HepG2 (cell line): ENCODE data around the gene LRTM2. TPM values are rescaled to one million over a fixed set of nuclear protein-coding genes. Genes with fewer than 3 reads are reported as not detected.

ENCODE experiments used
- ATF3 ChIP-seq: sonication (generic); formaldehyde crosslinking; IDR thresholded peaks from 2 replicates; pipeline ENCODE4 v1.4.0; 2020; ENCODE audit warnings: missing genetic modification reagents
- EED ChIP-seq: sonication (generic); formaldehyde crosslinking; IDR thresholded peaks from 2 replicates; pipeline ENCODE4 v1.5.0; 2020; ENCODE audit warnings: mild to moderate bottlenecking, missing genetic modification reagents
- FOXA3 ChIP-seq: IDR thresholded peaks from 2 replicates; pipeline ENCODE4 v1.6.1; 2016; ENCODE audit warnings: missing genetic modification reagents, missing compliant biosample characterization
- GATAD2A ChIP-seq: IDR thresholded peaks from 2 replicates; pipeline ENCODE4 v1.6.1; 2016
- KIAA2018 ChIP-seq: sonication (generic); formaldehyde crosslinking; IDR thresholded peaks from 2 replicates; pipeline ENCODE4 v1.5.0; 2020; ENCODE audit warnings: mild to moderate bottlenecking, missing genetic modification reagents, borderline replicate concordance
- MIER3 ChIP-seq: IDR thresholded peaks from 2 replicates; pipeline ENCODE4 v1.6.1; 2016; ENCODE audit warnings: missing compliant biosample characterization, borderline replicate concordance
- NFAT5 ChIP-seq: sonication (generic); formaldehyde crosslinking; IDR thresholded peaks from 2 replicates; pipeline ENCODE4 v1.4.0; 2020; ENCODE audit warnings: missing genetic modification reagents
- NFYC ChIP-seq: IDR thresholded peaks from 2 replicates; pipeline ENCODE4 v1.6.1; 2016; ENCODE audit warnings: missing genetic modification reagents, missing compliant biosample characterization
- PHB2 ChIP-seq: fragments of 450-650 bp; IDR thresholded peaks from 2 replicates; pipeline ENCODE4 v1.6.1; 2018; ENCODE audit not compliant: partially characterized antibody
- POGZ ChIP-seq: sonication (generic); formaldehyde crosslinking; IDR thresholded peaks from 2 replicates; pipeline ENCODE4 v1.4.0; 2020; ENCODE audit warnings: mild to moderate bottlenecking, missing genetic modification reagents
- U2AF1 ChIP-seq: fragments of 200-400 bp; formaldehyde crosslinking; optimal IDR thresholded peaks from 2 replicates; pipeline ENCODE3; 2017; ENCODE audit warnings: mild to moderate bottlenecking, low read depth, low read length
- ZNF234 ChIP-seq: sonication (generic); formaldehyde crosslinking; conservative IDR thresholded peaks from 2 replicates; pipeline ENCODE4 v1.5.1; 2020; ENCODE audit warnings: mild to moderate bottlenecking, missing genetic modification reagents
- ZNF589 ChIP-seq: sonication (generic); formaldehyde crosslinking; conservative IDR thresholded peaks from 2 replicates; pipeline ENCODE4 v1.8.0; 2022; ENCODE audit warnings: mild to moderate bottlenecking, moderate library complexity, missing genetic modification reagents
- ZNF615 ChIP-seq: sonication (generic); formaldehyde crosslinking; IDR thresholded peaks from 2 replicates; pipeline ENCODE4 v1.5.0; 2020; ENCODE audit warnings: mild to moderate bottlenecking, missing genetic modification reagents, borderline replicate concordance
- polyA plus RNA-seq, 8 experiments: library from polyadenylated mRNA; depleted of rRNA in 3 of 8; stranded (reverse) in 7 of 8; unstranded in 1 of 8; fragments of >200 nt; fragmentation: Illumina TruSeq in 4 of 8; extraction: Trizol in 4 of 8; gene quantifications; 2 replicates each; pipeline versions ENCODE4 v1.2.1 to v1.2.3, GENCODE V29; 2011 to 2016; ENCODE audit warnings: low read depth in 4 of 8, missing spikeins in 1 of 8, mixed read lengths in 1 of 8; ENCODE audit not compliant: insufficient read depth in 1 of 8
- total RNA-seq, 5 experiments: library from RNA; depleted of rRNA; stranded (reverse); fragments of >200 nt; fragmentation: Illumina TruSeq; extraction: Trizol; gene quantifications; 2 replicates each; pipeline ENCODE4 v1.2.3, GENCODE V29; 2016; ENCODE audit warnings: low read depth in 1 of 5

LRTM2 gene
- total and polyA plus RNA-seq, 2 of the 13 experiments (the other 11 are each of a cell fraction or from before 2014, with no cell fraction given), result 0.09 TPM; not detected in 1

GRCh38 chr12:1815814-1816729 lies 4.3 kb upstream of the LRTM2 start (continued):
- no peak for TF ChIP-seq MIER3 (CRISPR knock-in tag)
- no peak for TF ChIP-seq U2AF1
- no peak for TF ChIP-seq ZNF234 (CRISPR knock-in tag)
- TF ChIP-seq ZNF615 (CRISPR knock-in tag), result no peak
- TF ChIP-seq KIAA2018 (CRISPR knock-in tag), result no peak
- no peak for TF ChIP-seq PHB2
- TF ChIP-seq FOXA3 (CRISPR knock-in tag), result peak; percentile 43; the same call in 1 of the 2 replicates
- TF ChIP-seq NFAT5 (CRISPR knock-in tag), result no peak
- TF ChIP-seq NFYC, result no peak
- 0 out of 2 replicates have a peak, but pooled peaks have one; percentile 11 for TF ChIP-seq ATF3 (CRISPR knock-in tag)
- no peak for TF ChIP-seq POGZ (CRISPR knock-in tag)
- no peak for TF ChIP-seq ZNF589 (CRISPR knock-in tag)
- no peak for TF ChIP-seq GATAD2A
- no peak for TF ChIP-seq EED (CRISPR knock-in tag)
